ENCODE measurements around the gene NSMCE4A.

GRCh38 chr10:121914661-121915060 is 60.4 kb downstream of the NSMCE4A start:
- TF ChIP-seq CTCF (IDR thresholded peaks at IDR 0.05) (no peak), ZFX (IDR thresholded peaks at IDR 0.05; ENCODE audit: borderline replicate concordance) (no peak)
